ENCODE results near the gene RGPD3. TPM values are rescaled to one million over a fixed set of nuclear protein-coding genes. Genes with fewer than 3 reads are reported as not detected.

Gene RGPD3
- total RNA-seq, 2 donors from 2014 or later, result 0.09 to 2.4 TPM

DNA sequence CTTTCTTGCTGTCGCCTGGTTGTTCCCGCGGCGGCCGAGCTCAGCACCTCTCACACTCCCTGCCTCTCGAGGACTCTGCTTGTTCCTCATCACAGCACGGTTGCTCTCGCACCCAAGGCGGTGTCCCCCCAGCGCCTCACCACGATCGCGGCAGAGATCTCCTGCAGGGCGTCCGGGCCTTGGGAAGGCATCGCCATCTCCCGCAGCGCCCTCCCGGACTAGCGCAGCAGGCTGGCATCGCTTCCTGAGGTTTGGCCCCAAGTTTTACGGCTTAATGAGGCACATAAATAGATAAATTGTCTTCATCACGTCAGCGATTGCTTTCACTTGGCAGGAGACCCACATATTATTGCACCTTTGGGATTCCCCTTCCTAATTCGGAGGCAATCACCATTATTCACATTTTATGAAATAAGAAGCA lies 125.4 kb downstream of the RGPD3 start:
- WGBS, result 66% methylated on average over 25 of the region's 25 CpGs
- Histone ChIP-seq H3K36me3 (no peaks in the 10 kb centered on the region), H3K27me3 (replicated peaks; ENCODE audit: insufficient read depth) (no peaks in the 10 kb centered on the region), H3K9me3 (no peaks in the 10 kb centered on the region), H3K4me1 (replicated peaks) (no peaks in the 10 kb centered on the region), H3K4me3 (no peak overlapping the region), H3K27ac (no peak overlapping the region)
- intact Hi-C loops (cut with DNase I), result no loop called here
- TF ChIP-seq POLR2A (IDR thresholded peaks at IDR 0.05) (no peak), POLR2AphosphoS5 (IDR thresholded peaks at IDR 0.05) (no peak)
- TF ChIP-seq, protein P1, sequence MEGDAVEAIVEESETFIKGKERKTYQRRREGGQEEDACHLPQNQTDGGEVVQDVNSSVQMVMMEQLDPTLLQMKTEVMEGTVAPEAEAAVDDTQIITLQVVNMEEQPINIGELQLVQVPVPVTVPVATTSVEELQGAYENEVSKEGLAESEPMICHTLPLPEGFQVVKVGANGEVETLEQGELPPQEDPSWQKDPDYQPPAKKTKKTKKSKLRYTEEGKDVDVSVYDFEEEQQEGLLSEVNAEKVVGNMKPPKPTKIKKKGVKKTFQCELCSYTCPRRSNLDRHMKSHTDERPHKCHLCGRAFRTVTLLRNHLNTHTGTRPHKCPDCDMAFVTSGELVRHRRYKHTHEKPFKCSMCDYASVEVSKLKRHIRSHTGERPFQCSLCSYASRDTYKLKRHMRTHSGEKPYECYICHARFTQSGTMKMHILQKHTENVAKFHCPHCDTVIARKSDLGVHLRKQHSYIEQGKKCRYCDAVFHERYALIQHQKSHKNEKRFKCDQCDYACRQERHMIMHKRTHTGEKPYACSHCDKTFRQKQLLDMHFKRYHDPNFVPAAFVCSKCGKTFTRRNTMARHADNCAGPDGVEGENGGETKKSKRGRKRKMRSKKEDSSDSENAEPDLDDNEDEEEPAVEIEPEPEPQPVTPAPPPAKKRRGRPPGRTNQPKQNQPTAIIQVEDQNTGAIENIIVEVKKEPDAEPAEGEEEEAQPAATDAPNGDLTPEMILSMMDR (IDR thresholded peaks at IDR 0.05), result no peak
- DNase-seq (ENCODE audit: low spot score), result no peak

DNA sequence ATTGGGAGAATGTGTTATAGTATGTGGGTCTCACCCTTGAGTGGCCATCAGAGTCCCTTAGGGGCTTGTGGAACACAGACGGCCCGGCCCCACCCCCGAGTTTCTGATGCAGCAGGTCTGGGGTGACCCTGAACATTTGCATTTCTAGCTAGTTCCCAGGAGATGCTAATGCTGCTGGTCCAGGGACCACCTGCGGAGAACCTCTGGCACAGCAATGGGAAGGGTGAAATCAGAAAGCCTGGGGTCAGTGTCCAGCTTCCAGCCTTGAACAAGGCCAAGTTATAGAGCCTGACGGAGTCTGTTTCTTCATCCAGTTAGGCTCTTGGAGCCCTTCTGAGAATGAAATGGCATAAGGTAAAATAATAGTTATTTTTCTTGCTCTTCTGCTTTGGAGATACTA lies 126.5 kb downstream of the RGPD3 start:
- no peak for DNase-seq (ENCODE audit: low spot score)
- intact Hi-C loops (cut with DNase I), result no loop called here
- TF ChIP-seq POLR2A (IDR thresholded peaks at IDR 0.05) (no peak), POLR2AphosphoS5 (IDR thresholded peaks at IDR 0.05) (no peak)
- TF ChIP-seq, protein P1 (IDR thresholded peaks at IDR 0.05), result no peak
- Histone ChIP-seq H3K27ac (no peak overlapping the region), H3K4me3 (no peak overlapping the region), H3K9me3 (no peaks in the 10 kb centered on the region), H3K4me1 (replicated peaks) (no peaks in the 10 kb centered on the region), H3K27me3 (replicated peaks; ENCODE audit: insufficient read depth) (no peaks in the 10 kb centered on the region), H3K36me3 (no peaks in the 10 kb centered on the region)
- WGBS, result 94% methylated on average over 5 of the region's 5 CpGs

Other genes starting within 250 kb of the RGPD3 start
- 1 to 10 TPM in 1 of 2 donors, under 1 TPM in 1; 0.55 to 1.2 TPM for gene CD8B2, start 19.0 kb upstream of the RGPD3 start, total RNA-seq

All from prostate gland (tissue), 2 donors.